Measurements from ENCODE around the gene ABLIM1.

ABLIM1 gene

GRCh38 chr10:114526504-114527238 is 131.4 kb downstream of the ABLIM1 start (continued):
- peak; percentile 53 for TF ChIP-seq ZBTB44 (tag by site-specific recombination; IDR thresholded peaks at IDR 0.05)
- TF ChIP-seq RBAK (tag by site-specific recombination; IDR thresholded peaks at IDR 0.05) = no peak
- TF ChIP-seq ZNF341 (tag by site-specific recombination; IDR thresholded peaks at IDR 0.05; ENCODE audit: low read depth) = 0 out of 2 replicates have a peak, but pooled peaks have one; percentile 21
- 0 out of 2 replicates have a peak, but pooled peaks have one; percentile 19 for TF ChIP-seq ZNF324 (tag by site-specific recombination; IDR thresholded peaks at IDR 0.05)
- peak; percentile 58; the same call in 1 of the 2 replicates for TF ChIP-seq ZNF366 (tag by site-specific recombination; conservative IDR thresholded peaks at IDR 0.05)
- no peak for TF ChIP-seq ZNF174 (tag by site-specific recombination; IDR thresholded peaks at IDR 0.05)
- TF ChIP-seq ZSCAN30 (tag by site-specific recombination; IDR thresholded peaks at IDR 0.05) = peak; percentile 64
- TF ChIP-seq ZNF350 (tag by site-specific recombination; IDR thresholded peaks at IDR 0.05) = no peak
- no peak for TF ChIP-seq KLF7 (tag by site-specific recombination; IDR thresholded peaks at IDR 0.05; ENCODE audit: borderline replicate concordance)
- TF ChIP-seq HIC1 (tag by site-specific recombination; IDR thresholded peaks at IDR 0.05) = no peak
- TF ChIP-seq ZNF362 (tag by site-specific recombination; IDR thresholded peaks at IDR 0.05) = peak; percentile 74
- peak; percentile 9; the same call in 1 of the 2 replicates for TF ChIP-seq KLF8 (tag by site-specific recombination; IDR thresholded peaks at IDR 0.05)
- no peak for TF ChIP-seq MEIS1 (CRISPR knock-in tag; IDR thresholded peaks at IDR 0.05; ENCODE audit: borderline replicate concordance)
- TF ChIP-seq BCL11B (tag by site-specific recombination; IDR thresholded peaks at IDR 0.05; ENCODE audit: low read depth) = no peak
- TF ChIP-seq SETDB1 (IDR thresholded peaks at IDR 0.05; ENCODE audit: insufficient read length, low read length) = no peak
- TF ChIP-seq KLF9 (tag by site-specific recombination; IDR thresholded peaks at IDR 0.05; ENCODE audit: low read depth) = no peak
- no peak for TF ChIP-seq PBX3 (CRISPR knock-in tag; IDR thresholded peaks at IDR 0.05)
- no peak for TF ChIP-seq PRDM6 (tag by site-specific recombination; IDR thresholded peaks at IDR 0.05)
- no peak for TF ChIP-seq ZNF704 (tag by site-specific recombination; IDR thresholded peaks at IDR 0.05)
- TF ChIP-seq ZNF707 (tag by site-specific recombination; IDR thresholded peaks at IDR 0.05) = no peak
- no peak for TF ChIP-seq ZNF426 (tag by site-specific recombination; IDR thresholded peaks at IDR 0.05)
- TF ChIP-seq GLIS1 (tag by site-specific recombination; IDR thresholded peaks at IDR 0.05) = no peak
- TF ChIP-seq ZNF23 (tag by site-specific recombination; IDR thresholded peaks at IDR 0.05; ENCODE audit: borderline replicate concordance) = no peak
- TF ChIP-seq ZNF585B (tag by site-specific recombination; IDR thresholded peaks at IDR 0.05) = no peak
- TF ChIP-seq ZNF354C (tag by site-specific recombination; IDR thresholded peaks at IDR 0.05; ENCODE audit: borderline replicate concordance, low read depth) = no peak
- TF ChIP-seq ZNF18 (tag by site-specific recombination; IDR thresholded peaks at IDR 0.05) = no peak
